Activated CD8-positive, alpha-beta memory T cell treated with anti-CD3 and anti-CD28 coated beads, Interleukin-2, amount 50 U/mL, for 24 hours (primary cell): Measurements from ENCODE around the gene FZD1.

Source experiments
- DNase-seq: peaks from one replicate; pipeline ENCODE4 v3.0.0-alpha.2; 2020; ENCODE audit errors: extremely low read depth

Gene FZD1

DNA sequence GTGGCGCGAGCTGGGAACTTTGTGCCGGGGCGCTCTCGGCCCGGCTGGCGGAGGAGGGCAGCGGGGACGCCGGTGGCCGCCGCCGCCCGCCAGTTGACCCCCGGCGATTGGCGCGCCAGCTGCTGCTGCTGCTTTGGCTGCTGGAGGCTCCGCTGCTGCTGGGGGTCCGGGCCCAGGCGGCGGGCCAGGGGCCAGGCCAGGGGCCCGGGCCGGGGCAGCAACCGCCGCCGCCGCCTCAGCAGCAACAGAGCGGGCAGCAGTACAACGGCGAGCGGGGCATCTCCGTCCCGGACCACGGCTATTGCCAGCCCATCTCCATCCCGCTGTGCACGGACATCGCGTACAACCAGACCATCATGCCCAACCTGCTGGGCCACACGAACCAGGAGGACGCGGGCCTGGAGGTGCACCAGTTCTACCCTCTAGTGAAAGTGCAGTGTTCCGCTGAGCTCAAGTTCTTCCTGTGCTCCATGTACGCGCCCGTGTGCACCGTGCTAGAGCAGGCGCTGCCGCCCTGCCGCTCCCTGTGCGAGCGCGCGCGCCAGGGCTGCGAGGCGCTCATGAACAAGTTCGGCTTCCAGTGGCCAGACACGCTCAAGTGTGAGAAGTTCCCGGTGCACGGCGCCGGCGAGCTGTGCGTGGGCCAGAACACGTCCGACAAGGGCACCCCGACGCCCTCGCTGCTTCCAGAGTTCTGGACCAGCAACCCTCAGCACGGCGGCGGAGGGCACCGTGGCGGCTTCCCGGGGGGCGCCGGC is 870 bp downstream of the FZD1 start:
- no peak for DNase-seq

DNA sequence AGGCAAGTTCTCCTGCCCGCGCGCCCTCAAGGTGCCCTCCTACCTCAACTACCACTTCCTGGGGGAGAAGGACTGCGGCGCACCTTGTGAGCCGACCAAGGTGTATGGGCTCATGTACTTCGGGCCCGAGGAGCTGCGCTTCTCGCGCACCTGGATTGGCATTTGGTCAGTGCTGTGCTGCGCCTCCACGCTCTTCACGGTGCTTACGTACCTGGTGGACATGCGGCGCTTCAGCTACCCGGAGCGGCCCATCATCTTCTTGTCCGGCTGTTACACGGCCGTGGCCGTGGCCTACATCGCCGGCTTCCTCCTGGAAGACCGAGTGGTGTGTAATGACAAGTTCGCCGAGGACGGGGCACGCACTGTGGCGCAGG is 1.4 kb downstream of the FZD1 start:
- DNase-seq, result no peak

GRCh38 chr7:91266067-91266688 is 1.9 kb downstream of the FZD1 start:
- no peak for DNase-seq

GRCh38 chr7:91266689-91267090 is 2.5 kb downstream of the FZD1 start:
- no peak for DNase-seq

GRCh38 chr7:91267171-91267955 is 3.1 kb downstream of the FZD1 start:
- no peak for DNase-seq

DNA sequence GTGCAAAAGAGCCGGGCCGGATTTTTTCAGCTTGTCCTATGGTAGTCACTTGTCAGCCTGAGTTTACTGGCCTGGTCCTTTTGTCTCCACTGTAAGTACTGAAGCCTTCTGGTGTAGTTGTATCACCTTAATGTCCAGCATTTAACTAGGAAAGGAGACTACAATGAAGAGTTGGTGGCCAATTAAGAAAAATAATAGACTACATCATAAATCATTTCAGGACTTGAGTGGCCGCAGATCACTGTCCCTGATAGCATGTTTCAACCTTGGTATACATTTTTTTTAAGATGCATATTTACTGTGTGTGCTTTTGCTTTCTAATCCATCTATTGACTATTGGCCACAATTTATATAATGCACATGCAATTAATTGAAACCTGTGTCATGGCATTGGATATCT is 6.1 kb downstream of the FZD1 start:
- no peak for DNase-seq

GRCh38 chr7:91276909-91277308 is 12.7 kb downstream of the FZD1 start:
- DNase-seq, result no peak

GRCh38 chr7:91280185-91280584 is 16.0 kb downstream of the FZD1 start:
- DNase-seq, result no peak

- DNase-seq, result no peak
Observed at GRCh38 chr7:91280604-91281003, 16.4 kb downstream of the FZD1 start.

GRCh38 chr7:91285696-91286355 is 21.6 kb downstream of the FZD1 start:
- DNase-seq, result no peak

DNA sequence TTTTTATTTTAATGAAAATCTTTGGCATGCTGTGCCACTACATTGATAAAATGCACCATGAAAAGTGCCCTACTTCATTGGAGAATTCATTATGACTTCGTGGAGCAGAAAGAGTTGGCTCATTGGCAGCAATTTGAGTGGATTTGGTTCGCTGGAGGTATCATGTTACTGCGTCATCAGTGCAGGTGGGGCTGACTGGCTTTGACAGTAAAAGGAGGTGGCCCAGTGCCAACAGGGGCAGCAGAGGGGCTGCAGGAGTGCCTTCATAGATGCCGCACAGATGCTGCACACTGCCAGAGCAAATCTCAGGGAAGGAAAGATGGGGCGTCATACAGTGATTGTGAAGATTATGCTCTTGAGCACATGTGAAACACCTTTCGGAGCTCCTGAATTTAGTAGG is 22.2 kb downstream of the FZD1 start:
- no peak for DNase-seq

- no peak for DNase-seq
Observed at GRCh38 chr7:91287371-91288084, 23.3 kb downstream of the FZD1 start.

GRCh38 chr7:91288208-91288824 is 24.1 kb downstream of the FZD1 start:
- no peak for DNase-seq

DNA sequence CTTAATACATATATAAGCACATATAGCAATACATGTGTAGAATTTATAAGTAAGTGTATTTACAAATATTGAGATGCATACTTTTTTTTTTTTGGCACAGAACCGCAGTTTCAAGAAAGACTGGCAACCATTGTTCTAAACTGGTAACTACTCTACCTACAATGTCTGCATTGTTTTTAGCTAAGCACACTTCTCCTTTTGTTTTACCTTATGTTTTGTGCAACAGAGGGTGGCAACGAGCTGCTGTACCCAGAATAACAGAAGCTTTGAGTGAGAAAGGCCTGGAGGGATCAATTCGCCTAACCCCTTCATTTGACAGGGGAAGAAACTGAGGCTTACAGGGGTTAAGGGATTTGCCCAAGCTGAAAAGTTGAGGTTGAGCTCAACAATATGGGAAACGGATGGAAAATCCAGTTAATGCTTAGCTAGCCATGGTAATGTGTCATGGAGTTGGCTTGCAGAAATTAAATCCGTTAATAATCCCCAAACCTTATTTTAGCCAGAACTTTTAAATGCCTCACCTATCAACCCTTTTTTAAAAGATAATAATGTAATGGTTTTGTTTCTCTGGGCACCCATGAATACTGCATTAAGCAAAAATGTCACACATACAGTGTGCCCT is 25.5 kb downstream of the FZD1 start:
- no peak for DNase-seq

- no peak for DNase-seq
Observed at GRCh38 chr7:91291302-91291701, 27.1 kb downstream of the FZD1 start.

DNA sequence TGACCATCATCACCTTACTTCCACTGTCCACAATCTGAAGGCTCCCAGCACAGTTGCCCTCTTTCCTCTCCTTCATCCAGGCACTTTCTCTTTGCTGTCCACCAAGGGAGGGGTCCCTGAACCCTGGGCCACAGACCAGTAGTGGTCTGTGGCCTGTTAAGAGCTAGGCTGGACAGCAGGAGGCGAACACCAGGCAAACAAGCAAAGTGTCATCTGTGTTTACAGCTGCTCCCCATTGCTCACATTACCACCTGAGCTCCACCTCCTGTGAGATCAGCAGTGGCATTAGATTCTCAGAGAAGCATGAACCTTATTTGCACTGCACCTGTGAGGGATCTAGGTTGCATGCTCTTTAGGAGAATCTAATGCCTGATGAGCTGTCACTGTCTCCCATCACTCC is 27.7 kb downstream of the FZD1 start:
- DNase-seq, result no peak

DNA sequence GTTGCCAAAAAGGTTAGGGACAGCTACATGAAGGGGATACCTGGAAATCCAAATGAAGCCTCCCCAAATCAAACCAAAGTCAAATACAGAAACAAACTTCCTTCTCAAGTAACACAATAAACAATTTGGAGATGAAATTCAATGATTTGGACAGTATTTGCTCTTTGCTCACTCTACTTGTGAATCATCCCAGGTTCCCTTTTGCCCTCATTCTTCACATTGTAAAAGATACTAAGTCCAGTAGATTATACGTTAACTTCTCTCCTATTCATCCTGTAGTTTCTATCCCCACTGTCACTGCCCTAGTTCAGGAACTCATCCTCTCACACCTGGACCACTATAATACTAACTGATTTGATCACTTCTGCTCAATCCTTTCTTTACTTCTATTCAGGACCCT is 28.3 kb downstream of the FZD1 start:
- DNase-seq, result no peak

DNA sequence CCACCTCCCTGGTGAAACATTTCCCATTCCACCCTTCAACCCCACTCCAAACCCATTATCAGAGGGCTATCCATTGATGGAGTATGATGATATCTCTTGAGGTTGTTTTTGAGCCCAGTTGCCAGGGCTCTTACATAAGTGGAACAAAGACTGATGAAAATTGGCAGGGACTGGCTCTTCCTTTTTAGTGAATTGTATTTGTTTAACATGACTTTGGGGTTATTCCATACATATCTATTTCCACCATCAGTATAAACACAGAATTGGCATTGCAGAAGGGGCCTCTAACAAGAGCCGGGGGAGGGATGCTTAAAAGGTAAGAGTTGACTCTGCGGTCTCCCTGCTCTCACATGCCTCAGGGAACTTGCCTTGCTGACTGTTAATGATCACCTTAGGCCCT is 28.9 kb downstream of the FZD1 start:
- DNase-seq, result no peak

DNA sequence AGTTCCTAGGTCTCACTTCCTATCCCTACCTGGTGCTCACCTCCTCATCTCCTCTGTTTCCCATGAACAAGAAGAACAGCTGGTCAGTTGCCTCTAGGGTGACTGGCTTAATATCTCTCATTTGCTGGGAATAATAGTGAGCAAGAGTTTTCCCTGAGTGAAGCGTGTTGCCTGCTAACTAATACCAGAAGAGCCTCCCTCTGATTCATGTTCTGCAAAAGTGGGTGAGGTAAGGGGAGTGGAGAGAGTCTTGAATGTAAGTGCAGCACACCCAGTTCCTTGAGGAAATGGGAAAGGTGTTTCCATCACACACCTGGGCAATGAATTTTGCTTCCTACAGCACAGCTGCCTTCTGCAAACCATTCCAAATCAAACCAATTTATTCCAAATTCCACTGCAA is 29.6 kb downstream of the FZD1 start:
- no peak for DNase-seq

- DNase-seq, result no peak
Observed at GRCh38 chr7:91294639-91295220, 30.5 kb downstream of the FZD1 start.

DNA sequence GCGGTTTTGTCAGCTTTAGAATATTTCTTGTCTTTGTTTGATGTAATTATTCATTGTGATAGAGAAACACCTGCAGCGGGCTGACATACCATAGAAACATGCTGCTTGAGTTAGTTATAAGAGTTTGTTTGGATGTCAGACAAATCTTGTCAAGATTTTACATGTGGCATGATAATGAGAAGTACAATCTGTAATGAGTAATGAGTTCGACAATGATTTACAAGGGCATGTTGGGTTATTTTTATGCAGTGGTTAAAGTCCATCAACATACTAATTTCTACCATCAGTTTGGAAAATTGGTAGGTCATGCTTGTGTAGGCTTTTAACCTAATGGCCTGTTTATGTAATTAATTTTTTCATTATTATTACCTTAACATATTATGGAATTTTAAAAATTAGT is 31.3 kb downstream of the FZD1 start:
- DNase-seq, result no peak
